Activated T-helper 1 cell treated with Interleukin-2 at 50 U/mL for 16 hours (primary cell): ENCODE measurements around the gene FOXP1.

Source experiments
- DNase-seq: peaks from one replicate; pipeline ENCODE4 v3.0.0-alpha.2; 2020; ENCODE audit warnings: low read depth

Gene FOXP1

DNA sequence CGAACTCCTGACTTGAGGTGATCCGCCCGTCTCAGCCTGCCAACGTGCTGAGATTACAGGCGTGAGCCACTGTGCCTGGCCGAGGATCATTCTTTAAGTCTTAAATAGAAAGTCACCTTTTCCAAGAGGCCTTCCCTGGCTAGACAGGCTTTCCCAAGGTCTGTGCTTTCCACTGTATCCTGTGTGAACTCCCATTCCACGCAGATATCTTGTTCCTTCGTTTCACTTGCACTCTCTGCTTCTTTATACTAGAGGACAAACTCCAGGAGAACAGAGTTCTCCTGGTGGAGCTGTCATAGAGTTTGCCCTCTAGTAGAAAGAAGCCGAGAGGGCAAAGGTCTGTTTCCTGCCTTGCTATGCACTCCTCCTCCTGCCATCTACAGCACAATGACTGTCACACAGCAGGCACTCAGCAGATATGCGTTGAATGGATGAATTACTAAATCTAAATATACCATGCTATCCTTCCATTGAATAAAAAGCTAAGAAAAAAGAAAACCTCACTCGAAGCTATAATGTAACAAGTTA, 211.2 kb downstream of the FOXP1 start:
- no peak for DNase-seq

DNA sequence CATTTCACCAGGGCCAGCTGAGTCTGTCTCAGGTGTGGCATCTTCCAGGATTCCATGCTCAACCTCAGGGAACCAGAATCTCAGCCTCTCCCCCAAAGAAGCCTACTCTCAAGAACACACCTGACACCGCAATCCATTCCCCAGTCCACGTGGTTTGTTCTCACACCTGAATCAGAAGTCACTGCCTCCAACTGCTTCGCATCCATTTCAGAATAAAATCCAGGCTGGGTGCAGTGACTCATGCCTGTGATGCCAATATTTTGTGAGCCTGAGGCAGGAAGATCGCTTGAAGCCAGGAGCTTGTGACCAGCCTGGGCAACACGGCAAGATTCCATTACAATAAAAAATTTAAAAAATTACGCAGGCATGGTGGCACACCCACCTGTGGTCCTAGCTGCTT, 212.2 kb downstream of the FOXP1 start:
- no peak for DNase-seq

DNA sequence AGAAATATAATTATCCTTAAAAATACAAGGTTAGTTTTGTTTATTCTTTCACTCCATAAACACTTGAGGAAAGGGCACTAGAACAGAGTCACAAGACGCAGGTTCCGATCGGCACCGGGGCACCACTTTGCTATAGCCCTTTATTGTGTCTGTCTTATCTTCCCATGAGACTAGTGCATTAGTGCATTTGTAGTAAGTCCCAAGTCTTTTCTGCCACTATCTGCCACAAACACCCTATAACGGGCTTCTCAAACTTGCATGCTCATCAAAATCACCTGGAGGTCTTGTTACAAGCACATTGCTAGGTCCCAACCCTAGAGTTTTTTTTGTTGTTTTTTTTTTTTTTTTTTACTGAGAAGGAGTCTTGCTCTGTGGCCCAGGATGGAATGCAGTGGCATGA, 213.1 kb downstream of the FOXP1 start:
- DNase-seq, result no peak

DNA sequence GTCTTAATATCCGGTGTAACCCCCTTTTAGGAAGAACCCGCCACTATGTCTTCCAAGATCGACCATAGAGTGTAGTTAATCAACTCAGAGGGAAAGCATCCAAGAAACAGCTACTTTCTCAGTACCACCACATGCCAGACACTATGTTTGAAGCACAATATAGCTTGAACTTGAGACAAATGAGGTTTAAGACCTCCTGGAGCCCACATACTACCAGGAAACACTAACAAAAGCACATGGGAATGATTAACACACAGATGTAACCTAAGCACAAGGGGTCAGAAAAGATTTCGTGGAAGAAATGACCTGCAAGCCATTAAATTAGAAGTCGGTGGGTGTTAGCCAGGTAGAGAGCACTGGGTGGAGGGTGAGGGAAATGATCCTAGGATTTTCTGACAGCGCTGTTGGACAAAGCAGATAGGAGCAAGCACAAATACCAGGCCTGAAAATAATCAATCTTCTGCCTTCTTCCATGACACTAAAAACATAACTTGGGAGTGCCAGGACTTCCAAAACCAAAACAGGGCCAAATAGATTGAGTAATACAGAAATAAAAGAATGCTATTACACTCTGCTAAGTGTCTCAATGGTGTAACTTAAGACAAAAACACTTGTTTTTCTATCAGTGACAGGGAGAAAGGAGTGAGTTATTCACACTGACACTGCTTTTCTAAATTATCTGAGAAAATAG, 213.7 kb downstream of the FOXP1 start:
- DNase-seq, result no peak

DNA sequence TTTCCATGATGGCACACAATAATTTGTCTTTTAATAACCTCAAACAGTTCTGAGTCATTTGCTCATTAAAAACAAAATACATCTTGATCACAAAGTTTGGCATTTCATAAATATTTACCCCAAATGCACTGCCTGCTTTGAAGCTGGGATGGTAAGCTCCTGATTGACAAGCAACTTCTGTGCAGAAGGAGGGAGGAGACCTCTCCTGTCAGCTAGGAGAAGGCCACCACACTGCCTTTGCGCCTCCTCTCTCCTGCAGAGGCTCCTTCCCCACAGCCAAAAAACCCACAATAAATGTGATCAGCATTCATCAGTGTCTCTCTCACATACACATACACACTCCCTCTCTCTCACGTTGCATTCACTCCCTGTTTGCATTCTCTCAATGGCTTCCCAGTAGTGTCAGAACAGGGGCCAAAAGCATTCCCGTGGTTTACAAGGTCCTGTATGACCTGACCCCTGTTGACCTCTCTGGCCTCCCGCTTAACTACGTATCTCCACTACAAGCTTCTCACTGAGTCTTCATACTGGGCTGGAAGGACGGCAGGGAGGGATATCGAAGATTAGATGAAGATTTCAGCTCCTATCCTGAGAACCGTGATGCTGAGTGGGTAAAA, 216.4 kb downstream of the FOXP1 start:
- DNase-seq, result no peak

DNA sequence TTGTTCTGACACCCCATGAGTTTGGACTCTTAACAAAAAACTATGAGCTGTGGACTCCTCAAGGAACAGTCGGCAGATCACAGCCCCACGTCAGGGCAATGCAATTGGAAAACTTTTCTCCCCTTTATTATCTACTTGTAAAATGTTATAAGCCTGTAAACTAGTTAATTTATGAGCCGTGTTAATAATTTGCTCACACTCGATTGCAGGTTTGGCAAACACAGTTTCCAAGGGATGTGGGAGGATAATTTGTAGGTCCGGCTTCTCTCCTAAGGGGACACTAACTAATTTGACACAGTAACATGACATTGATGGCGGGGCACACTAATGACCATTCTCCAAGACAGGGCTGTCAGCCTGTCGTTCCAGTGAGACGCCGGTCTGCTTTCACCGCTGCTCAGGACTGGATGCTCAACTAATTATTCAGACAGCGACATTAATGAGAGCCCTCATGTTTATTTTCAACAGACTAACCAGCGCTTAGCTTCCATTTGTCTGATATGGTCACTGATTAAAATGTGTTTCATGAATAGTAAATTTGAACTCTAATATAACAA, 222.1 kb downstream of the FOXP1 start:
- DNase-seq, result no peak

DNA sequence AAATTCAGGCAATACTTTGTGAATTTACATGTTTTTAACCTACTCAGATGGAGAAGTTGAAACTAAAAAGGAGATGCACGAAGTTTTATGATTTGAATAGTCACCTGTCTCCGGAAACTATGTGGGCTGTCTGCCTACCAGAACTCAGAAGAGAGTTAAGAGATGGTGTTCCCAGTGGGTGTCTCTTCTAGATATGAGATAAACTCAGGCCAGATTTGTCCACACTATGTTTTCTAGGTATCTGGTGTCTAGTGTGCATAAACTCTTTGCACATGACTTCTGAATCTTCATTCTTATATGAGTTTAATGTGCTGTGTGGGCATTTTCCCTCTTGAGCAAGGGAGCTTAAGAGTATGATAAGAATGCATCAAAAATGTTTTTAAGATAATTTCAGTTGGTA, 222.8 kb downstream of the FOXP1 start:
- DNase-seq, result no peak

DNA sequence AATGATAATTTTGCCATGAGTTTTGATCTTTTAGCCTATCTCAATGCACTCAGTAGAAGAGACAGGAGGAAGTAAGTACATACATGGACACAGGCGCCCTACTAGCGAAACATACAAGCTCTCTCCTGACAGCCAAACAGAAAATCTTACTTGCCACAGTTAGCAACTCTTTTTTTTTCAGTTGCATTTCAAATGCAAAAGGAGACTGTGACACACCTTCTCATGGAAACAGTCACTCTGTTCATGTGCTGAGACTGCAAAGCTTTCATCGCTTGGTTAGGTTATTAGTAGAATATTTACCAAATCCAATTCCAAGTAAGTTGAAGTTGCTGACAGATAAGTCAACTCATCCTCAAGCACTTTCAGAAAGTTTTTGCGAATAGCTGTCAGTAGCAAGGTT, 223.3 kb downstream of the FOXP1 start:
- DNase-seq, result no peak

GRCh38 chr3:71358243-71358642, 225.3 kb downstream of the FOXP1 start:
- no peak for DNase-seq

- DNase-seq, result no peak
Measured at GRCh38 chr3:71356265-71356664, 227.3 kb downstream of the FOXP1 start.

DNA sequence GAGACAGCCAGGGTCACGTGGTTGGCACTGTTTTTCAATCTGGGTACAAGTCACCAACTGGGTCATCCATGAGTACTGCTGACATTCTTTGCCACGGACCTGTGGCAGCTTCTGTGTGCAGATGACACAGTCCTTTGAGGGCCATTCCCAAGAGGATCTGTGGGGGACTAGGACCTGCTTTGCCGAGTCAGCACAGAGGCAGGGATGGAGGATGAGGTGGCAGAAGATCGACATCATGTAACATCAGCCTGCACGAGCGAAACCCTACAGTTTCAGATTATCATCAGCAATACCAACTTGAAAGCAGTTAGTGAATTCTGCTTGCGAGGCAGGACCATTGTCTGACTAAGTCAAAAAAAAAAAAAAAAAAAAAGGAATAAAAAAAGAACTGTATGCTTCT, 227.7 kb downstream of the FOXP1 start:
- no peak for DNase-seq

DNA sequence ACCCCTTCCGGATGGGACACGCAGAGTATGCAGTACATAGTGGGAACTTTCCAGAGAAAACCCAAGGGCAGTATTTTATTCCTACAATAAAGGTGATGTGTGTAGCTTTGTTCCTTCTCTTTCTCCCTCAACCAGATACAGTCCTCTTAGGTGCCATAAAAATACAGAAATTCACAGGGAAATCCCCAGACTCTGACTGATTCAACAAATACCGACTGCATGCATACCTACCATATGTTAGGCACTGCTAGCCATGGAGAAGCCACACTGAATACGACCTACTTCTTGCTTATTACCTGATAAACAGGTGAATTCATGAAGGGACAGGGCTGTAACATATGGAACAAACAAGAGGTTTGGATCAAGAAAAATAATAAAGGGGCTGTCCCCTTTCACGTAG, 228.5 kb downstream of the FOXP1 start:
- DNase-seq, result no peak

DNA sequence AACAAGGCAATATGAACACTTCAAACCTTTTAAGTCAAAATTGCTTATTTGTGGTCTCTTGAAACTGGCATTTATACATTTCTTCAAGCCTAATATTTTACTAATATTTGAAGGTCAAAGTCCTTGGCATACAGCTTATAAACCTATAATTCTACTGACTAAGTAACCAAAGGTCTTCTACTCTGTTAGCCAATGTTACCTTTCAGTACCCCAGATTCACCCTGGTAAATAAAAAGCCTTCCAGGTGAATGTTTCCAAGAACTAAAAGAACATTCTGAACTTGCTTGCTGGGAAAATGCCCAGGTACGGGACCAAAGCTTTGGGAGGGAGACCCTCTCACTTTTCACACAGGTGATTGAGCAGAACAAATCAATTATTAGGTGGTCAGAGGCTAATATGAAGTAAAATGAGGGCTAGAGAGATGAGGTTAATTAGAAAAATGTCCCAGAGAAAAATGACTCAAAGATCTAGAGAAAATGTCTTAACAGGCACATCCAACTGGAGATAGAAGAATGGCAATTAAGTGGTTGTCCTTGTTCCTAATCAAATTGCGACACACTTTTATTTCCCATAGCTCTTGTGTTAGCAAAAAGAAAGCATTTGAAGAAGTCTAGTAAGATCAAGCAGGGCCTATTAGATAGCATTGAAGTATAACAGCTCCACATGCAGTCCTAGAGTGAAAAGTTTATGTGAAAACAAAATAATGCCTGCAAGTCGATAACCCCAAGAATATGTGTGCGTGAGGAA, 232.0 kb downstream of the FOXP1 start:
- no peak for DNase-seq

DNA sequence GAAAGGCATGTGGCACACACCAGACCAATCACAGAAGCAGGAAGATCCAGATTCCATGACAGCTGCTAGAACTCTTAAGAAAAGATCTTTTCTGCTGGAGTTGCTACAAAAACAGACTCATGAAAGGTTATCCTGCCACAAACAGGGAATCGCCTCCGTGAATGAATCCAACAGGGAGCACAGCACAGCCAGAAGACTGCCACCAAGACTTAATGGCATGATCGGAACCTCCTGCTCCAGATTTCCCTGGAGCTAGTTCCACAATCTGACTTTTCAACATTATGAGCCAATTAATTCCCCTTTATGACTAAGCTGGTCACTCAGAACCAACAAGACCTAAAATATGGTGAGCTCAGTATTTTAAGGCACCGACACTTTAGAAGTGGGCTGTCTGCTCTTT, 232.5 kb downstream of the FOXP1 start:
- DNase-seq, result no peak

- DNase-seq, result no peak
Measured at GRCh38 chr3:71348831-71349230, 234.7 kb downstream of the FOXP1 start.

GRCh38 chr3:71348001-71348632, 235.4 kb downstream of the FOXP1 start:
- no peak for DNase-seq

DNA sequence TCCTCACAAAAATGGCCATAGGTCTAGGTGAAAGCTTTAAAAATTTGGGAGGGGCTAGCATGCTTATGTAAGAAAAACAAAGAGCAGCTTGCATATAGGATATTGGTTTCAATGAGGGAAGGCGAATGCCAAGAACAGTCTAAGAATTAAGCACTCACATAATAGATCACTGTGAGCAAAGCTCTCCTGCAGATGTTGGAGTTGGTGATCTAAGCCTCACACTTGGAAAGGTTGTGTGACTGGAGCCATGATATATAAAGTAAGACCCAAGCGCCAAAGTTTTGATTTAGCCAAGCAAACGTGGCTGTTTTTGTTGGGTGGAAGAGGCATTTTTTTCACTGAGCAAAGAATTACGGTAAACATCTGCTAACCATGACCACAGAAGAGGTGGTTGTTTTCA, 237.5 kb downstream of the FOXP1 start:
- no peak for DNase-seq

GRCh38 chr3:71345429-71346040, 238.0 kb downstream of the FOXP1 start:
- DNase-seq, result no peak

- no peak for DNase-seq
Measured at GRCh38 chr3:71341721-71342120, 241.8 kb downstream of the FOXP1 start.

- DNase-seq, result no peak
Measured at GRCh38 chr3:71339049-71339448, 244.5 kb downstream of the FOXP1 start.

- DNase-seq, result no peak
Measured at GRCh38 chr3:71332813-71333212, 250.7 kb downstream of the FOXP1 start.

DNA sequence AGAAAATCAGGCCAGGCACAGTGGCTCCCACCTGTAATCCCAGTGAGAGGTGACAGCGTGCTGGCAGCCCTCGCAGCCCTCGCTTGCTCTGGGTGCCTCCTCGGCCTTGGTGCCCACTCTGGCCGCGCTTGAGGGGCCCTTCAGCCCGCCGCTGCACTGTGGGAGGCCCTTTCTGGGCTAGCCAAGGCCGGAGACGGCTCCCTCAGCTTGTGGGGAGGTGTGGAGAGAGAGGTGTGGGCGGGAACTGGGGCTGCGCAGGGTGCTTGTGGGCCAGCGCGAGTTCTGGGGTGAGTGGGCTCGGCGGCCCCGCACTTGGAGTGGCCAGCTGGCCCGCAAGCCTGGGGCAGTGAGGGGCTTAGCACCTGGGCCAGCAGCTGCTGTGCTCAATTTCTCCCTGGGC, 252.6 kb downstream of the FOXP1 start:
- no peak for DNase-seq
